Activated effector memory CD4-positive, alpha-beta T cell treated with Interleukin-2 at 50 U/mL for 16 hours (primary cell): ENCODE measurements around the gene P3H1.
"Not testable (repeated sequence)": the region's sequence is repeated elsewhere in the genome, so short reads cannot be mapped to it uniquely, and the experiment has no call there.

ENCODE experiments used
- DNase-seq: peaks from one replicate; pipeline ENCODE4 v3.0.0-alpha.2; 2020

P3H1 gene

GRCh38 chr1:42742617-42743316, 24.1 kb downstream of the P3H1 start:
- no peak for DNase-seq

DNA sequence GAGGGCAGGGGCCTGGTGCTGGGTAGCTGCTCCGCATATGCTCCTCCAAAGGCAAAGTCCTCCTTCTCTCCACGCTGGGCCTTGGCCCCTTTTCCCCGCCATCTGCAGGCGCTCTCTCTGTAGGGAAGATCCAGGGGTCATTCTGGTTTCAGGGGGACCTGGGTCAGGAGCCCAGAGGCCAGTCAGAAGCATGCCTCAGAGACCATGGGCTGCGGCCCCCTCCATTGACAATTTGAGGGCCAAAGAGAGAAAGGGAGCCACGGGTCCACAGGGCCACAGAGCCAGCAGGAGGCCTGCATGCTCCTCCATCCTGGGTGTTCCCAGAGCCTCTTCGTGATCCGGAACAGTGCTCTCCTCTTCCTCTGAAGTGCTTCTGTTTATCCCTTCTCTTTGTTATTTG, 24.7 kb downstream of the P3H1 start:
- DNase-seq: no peak

DNA sequence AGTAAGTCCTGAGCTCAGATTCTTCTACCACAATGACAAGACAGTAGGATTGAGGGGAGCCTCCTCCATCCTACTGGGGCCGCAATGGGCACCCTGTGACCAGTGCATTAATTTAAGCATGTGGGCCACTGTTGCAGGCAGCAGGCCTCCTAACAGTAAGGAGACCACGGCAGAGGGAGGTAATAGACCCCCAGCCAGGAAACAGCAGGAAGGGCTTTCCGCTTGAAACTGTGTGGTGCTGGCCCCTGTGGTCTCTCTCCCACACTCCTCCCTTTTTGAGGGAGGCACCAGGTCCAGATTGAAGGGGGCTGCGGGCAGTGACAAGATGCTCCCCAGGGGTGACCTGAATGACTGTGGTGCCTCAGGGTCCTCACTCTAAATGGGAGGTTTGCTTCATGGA, 25.1 kb downstream of the P3H1 start:
- no peak for DNase-seq

DNA sequence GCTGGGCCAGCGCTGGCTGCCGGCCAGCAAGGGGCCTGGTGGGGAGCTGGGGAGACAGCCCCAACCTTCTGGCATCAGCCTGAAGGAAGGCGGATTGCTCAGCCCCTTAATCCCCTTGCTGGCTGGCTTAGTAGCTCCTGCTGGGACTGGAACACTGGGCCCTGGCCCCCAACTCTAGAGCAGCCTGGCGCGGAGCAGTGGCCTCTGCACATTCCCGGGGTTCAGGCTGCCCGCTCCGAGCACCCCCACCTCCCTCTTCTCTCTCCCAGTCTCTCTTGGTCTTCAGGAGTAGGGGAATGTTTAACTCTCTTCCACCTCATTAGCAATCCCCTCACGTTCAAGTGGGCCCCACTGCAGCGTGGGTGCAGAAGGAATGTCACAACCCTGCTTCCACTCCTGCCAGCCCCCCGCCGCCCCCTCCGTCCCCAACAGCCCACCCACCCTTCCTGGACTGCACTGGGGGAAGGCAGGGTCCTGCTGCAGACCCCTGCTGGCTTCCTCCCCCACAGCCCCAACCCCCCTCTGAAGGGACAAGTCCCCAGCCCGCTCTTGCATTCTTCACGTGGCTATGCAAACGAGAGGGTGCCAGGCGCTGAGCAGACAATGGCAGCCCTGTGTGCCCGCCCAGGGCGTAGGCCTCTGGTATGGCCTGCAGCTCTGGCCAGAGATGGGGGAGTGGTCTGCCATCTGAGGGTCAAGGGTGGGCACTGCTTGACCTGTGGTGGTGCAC, 25.8 kb downstream of the P3H1 start:
- no peak for DNase-seq

DNA sequence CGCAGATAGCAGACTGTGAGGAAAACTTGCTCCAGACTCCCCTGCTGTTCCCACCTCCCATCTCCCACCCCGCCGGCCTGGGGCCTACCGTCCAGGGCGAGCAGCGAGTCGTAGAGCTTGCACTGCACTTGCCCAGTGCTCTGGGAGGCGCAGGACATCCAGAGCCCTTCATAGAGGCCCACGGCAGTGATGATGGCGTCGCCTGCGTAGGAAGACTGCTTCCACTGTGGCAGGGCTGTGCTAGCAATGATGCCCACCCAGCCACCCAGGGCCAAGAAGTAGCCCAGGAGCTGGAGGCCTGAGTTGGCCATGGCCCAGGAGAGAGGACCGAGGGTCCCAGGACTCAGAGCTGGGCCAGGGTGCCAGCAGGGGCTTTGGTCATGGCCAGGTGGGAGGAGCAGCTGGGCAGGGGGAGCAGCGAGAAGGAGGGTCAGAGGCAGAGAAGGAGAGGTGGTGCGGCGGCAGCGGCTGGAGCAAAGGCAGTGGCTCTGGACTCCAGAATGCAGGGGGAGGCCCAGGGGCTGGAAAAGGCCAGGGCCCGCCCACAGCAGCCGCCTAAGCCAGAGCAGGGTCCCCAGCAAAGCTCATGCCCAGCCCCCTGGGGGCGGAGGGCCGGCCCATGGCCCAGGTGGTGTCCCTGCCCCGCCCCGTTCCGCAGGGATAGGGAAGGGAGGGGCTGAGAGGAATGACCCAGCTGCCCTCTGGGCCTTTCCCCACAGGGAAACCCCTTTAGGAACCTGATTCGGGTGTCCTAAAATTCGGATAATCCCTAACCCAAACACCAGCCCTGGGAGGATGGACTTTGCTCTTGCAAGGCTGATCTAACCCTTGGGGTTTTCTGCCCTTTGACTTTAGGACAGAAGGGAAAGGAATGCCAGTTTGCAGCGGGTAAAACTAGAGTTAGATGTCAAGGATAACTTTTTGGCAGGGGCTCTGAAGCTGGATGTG, 26.8 kb downstream of the P3H1 start, which contains the start of gene CLDN19:
Gene CLDN19 (minus strand): TSS at position 484 of the 948 bp plus-strand sequence. CDS start 173 bp downstream, at position 311.
- DNase-seq: no peak

- no peak for DNase-seq
These were observed 28.1 kb downstream of the P3H1 start for GRCh38 chr1:42738678-42739226.

GRCh38 chr1:42737986-42738677, 28.7 kb downstream of the P3H1 start:
- DNase-seq: no peak

GRCh38 chr1:42737257-42737656, 29.6 kb downstream of the P3H1 start:
- no peak for DNase-seq

- no peak for DNase-seq
These were observed 30.1 kb downstream of the P3H1 start for GRCh38 chr1:42736571-42737200.

- no peak for DNase-seq
These were observed 30.7 kb downstream of the P3H1 start for GRCh38 chr1:42736152-42736551.

DNA sequence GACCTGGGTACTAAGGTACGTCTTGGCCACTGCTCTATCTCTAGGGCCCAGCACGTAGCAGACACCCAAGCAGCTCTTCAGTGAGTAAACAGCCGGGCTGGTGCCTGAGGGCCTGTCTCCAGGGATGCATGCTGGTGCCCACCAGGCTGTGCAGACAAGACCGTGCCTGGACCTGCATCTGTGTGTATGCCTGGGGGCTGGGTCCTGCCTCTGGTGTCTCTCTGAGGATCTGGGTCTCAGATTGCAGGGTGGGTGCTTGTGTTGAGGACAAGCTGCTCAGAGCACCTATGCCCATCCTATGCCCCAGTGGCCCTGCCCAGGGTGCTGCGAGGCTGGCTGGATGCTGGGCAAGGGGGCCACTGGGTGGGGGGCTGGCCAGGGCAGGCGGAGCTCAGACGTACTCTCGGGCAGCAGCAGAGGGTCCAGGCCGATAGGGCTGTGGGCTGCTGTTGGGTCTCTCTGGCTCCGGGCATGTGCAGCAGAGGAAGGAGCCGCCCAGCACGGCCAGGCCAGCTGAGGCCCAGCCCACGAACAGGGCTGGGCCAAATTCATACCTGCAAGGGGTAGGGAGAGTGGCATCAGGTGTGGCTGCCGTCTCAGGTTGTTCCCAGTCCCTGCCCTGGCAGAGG, 31.2 kb downstream of the P3H1 start:
- DNase-seq: no peak

- DNase-seq: no peak
These were observed 31.8 kb downstream of the P3H1 start for GRCh38 chr1:42735056-42735455.

DNA sequence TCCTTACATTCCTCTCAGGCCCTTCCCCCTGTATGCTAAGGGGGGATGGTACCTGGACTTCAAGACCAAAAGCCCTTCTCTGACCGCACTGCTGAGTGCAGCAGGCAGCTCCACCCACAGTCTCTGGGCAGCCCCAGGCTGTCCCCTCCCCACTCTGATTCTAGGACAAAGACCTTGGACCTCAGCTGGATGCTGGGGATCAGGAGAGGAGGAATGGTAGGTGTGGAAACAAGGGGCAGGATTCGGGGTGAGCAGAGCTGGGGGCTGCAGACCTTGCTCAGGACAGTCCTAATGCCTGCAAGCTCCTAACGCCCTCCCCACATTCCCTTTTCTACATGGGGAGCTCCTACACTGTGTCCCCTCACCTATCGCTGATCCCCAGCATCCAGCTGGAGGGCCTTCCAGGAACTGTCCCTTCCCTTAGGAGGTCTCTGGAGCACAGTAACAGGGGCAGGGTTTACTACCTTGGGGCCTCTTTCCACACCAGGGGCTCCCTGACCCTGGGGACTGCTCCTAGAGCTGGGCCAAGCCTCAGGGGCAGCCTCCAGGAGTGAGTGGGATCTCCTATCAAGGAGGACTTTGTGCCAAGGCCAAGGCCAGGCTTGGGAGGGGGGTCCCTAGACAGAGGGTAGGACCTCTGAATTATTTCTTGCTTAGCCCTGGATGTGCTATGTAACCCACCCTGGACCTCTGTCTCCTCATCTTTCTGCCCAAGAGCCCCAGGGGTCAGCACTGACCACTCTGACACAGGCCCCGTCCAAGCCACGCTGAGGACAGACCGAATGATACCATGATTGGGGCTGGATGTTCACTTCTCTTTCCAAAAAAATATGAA, 32.4 kb downstream of the P3H1 start:
- DNase-seq: no peak

DNA sequence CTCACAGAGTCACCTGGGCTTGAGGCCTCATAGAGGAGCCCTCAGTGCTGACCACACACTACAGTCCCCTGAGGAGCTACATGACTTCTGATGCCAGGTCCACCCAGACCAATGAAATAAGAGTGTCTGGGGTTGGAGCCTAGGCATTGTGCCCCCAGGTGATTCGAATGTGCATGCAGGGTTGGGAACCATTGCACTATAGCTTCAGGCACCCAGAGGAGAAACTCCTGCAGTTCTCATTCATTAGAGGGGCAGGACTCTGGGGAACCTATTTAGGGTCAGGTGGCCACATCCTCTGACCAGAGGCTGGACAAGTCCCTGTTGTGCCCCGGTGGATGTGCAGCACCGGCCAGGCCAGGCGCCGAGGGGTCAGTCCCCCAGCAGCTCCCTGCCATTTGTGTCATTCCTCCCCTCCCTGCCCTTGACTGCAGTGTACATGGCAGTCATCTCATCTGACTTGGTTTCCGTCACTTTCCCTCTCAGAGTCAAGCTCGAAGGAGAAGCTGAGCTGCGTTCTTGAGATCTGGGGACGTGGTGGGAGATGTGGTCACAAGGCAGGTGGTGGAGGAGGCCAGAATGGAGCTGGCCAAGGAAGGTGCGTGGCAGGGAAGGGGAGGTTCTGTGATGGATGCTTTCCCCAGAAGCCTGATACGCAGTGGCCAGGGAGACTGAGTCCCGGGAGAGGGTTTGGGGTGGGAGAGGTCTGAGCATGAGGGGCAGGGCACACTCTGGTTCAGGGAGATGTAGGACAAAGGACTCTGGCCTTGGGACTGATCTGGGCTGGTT, 33.2 kb downstream of the P3H1 start:
- no peak for DNase-seq

DNA sequence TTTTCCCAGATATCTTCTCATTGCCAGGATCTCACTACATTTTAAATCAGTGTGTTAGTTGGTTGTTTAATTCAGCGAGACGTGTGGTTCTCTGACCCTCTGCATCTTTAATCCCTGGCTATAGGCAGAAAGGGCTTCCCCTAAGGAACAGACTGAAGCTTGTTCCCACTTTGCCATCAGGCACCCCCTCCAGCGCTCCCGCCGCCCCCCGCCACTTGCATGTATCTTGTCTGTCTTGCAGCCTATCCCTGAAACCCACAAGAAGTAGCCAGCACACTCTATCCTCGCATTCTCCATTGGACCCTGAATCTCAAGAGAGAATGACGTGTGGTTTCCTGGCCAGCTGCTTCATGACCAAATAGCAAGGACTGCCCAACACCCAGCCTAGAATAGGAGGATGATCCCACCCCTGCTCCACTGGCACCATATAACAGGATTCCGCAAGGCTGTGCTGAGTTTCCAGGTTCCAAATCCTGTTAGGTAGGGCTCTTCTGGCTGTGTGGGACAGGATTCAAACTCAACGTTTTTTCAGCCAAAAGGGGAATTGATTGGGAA, 34.6 kb downstream of the P3H1 start:
- no peak for DNase-seq

- DNase-seq: no peak
These were observed 35.2 kb downstream of the P3H1 start for GRCh38 chr1:42731585-42731984.

- DNase-seq: no peak
These were observed 35.8 kb downstream of the P3H1 start for GRCh38 chr1:42730988-42731387.

DNA sequence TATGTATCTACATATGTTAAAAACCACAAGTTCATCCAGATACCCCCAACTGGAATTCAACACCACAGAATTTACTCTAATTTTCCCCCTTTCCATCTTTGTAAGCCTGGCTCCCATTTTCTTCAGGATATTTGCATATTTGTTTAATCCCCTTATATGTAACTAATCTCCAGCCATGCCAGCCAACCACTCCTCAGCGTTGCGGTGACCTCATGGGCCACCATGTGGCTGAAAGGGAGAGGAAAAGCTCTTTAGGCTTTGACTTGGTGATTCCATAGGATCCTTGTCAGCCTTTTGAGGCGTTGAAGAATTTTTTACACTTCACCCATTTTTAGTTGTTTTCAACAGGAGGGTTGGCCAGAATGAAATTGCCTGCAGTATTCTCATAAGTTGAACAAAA, 36.8 kb downstream of the P3H1 start:
- DNase-seq: no peak

- not testable (repeated sequence) for DNase-seq
These were observed 41.0 kb downstream of the P3H1 start for GRCh38 chr1:42725820-42726219.
